GM21786 (cell line): Measurements from ENCODE around the gene TMCO4.

Source experiments
- ATAC-seq: cut with Tn5 transposase; IDR thresholded peaks from one replicate; pipeline ENCODE4 v1.9.1; 2021; ENCODE audit not compliant: unreplicated experiment

The TMCO4 gene

GRCh38 chr1:19750882-19751276 is 48.8 kb downstream of the TMCO4 start:
- ATAC-seq: no peak

- ATAC-seq: no peak
Observed at GRCh38 chr1:19750101-19750881, 49.4 kb downstream of the TMCO4 start.

GRCh38 chr1:19749685-19750084 is 50.0 kb downstream of the TMCO4 start:
- no peak for ATAC-seq

- ATAC-seq: no peak
Observed at GRCh38 chr1:19747761-19748160, 52.0 kb downstream of the TMCO4 start.

- ATAC-seq: no peak
Observed at GRCh38 chr1:19744886-19745285, 54.8 kb downstream of the TMCO4 start.

GRCh38 chr1:19744335-19744743 is 55.4 kb downstream of the TMCO4 start:
- ATAC-seq: no peak

GRCh38 chr1:19743793-19744192 is 55.9 kb downstream of the TMCO4 start:
- no peak for ATAC-seq

GRCh38 chr1:19743180-19743579 is 56.5 kb downstream of the TMCO4 start:
- ATAC-seq: no peak

- no peak for ATAC-seq
Observed at GRCh38 chr1:19739628-19740027, 60.1 kb downstream of the TMCO4 start.

- ATAC-seq: no peak
Observed at GRCh38 chr1:19738669-19739068, 61.0 kb downstream of the TMCO4 start.

GRCh38 chr1:19738076-19738475 is 61.6 kb downstream of the TMCO4 start:
- no peak for ATAC-seq

- ATAC-seq: no peak
Observed at GRCh38 chr1:19737104-19737825, 62.5 kb downstream of the TMCO4 start.

GRCh38 chr1:19735440-19736127 is 64.1 kb downstream of the TMCO4 start:
- ATAC-seq: no peak

- no peak for ATAC-seq
Observed at GRCh38 chr1:19734472-19734999, 65.2 kb downstream of the TMCO4 start.

- ATAC-seq: no peak
Observed at GRCh38 chr1:19734056-19734455, 65.7 kb downstream of the TMCO4 start.

GRCh38 chr1:19733615-19734014 is 66.1 kb downstream of the TMCO4 start:
- ATAC-seq: no peak

- no peak for ATAC-seq
Observed at GRCh38 chr1:19731311-19731821, 68.3 kb downstream of the TMCO4 start.

GRCh38 chr1:19730793-19731192 is 68.9 kb downstream of the TMCO4 start:
- ATAC-seq: no peak

- ATAC-seq: no peak
Observed at GRCh38 chr1:19730232-19730631, 69.5 kb downstream of the TMCO4 start.

GRCh38 chr1:19728413-19729145 is 71.1 kb downstream of the TMCO4 start:
- ATAC-seq: no peak

GRCh38 chr1:19725606-19726005 is 74.1 kb downstream of the TMCO4 start:
- no peak for ATAC-seq
